GM12891 (cell line): ENCODE data around the gene AAMP.

Source experiments
- POLR2A ChIP-seq: IDR thresholded peaks from 2 replicates; pipeline ENCODE4 v1.6.1; 2011; ENCODE audit warnings: low read depth, low read length, control low read depth
- POLR2AphosphoS5 ChIP-seq: IDR thresholded peaks from 2 replicates; pipeline ENCODE4 v1.6.1; 2011; ENCODE audit warnings: low read depth, low read length, control low read depth
- POU2F2 ChIP-seq: IDR thresholded peaks from 2 replicates; pipeline ENCODE4 v1.6.1; 2011; ENCODE audit warnings: low read depth, mild to moderate bottlenecking, control low read depth, low read length, moderate library complexity
- SPI1 ChIP-seq: IDR thresholded peaks from 2 replicates; pipeline ENCODE4 v1.6.1; 2011; ENCODE audit warnings: low read depth, low read length, control low read depth
- TAF1 ChIP-seq: IDR thresholded peaks from 2 replicates; pipeline ENCODE4 v1.6.1; 2011; ENCODE audit warnings: low read depth, low read length, control low read depth

DNA sequence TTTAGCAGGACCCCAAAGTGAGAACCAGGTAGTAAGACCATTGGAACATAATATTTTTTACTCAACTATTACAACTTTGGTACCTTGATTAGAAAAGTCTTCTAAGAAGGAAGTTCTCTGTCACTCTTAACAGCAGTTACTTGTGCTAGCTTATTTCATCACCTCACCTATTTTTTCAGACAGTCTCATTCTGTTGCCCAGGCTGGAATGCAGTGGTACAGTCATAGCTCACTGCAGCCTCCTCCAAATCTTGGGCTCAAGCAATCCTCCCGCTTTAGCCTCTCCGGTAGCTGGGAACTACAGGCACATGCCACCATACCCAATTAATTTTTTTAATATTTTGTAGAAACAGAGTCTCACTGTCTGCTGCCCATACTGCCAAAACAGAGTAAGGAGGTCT is 34.9 kb downstream of the AAMP start:
- no peak for TF ChIP-seq POLR2A
- no peak for TF ChIP-seq TAF1
- TF ChIP-seq POLR2AphosphoS5 = no peak
- TF ChIP-seq SPI1 = no peak
- TF ChIP-seq POU2F2 = no peak
